GM23248 (cell line): ENCODE measurements around the gene EXOG. TPM values are rescaled to one million over a fixed set of nuclear protein-coding genes. Genes with fewer than 3 reads are reported as not detected.

Source experiments
- DNase-seq: peaks from one replicate; pipeline ENCODE4 v3.0.0-alpha.2; 2015
- H2AFZ ChIP-seq: fragments of 200-600 bp; sonication (generic); 2 replicates; pipeline ENCODE4 v1.6.1; 2016; ENCODE audit warnings: antibody characterized with exemption
- H3F3A ChIP-seq: fragments of 200-600 bp; sonication (generic); 2 replicates; pipeline ENCODE4 v1.6.1; 2016; ENCODE audit warnings: mild to moderate bottlenecking, antibody characterized with exemption, mixed run types; ENCODE audit not compliant: insufficient read depth
- H3K27ac ChIP-seq: fragments of 200-600 bp; sonication (generic); 2 replicates; pipeline ENCODE4 v1.5.1; 2016; ENCODE audit warnings: mild to moderate bottlenecking
- H3K27me3 ChIP-seq: fragments of 200-600 bp; sonication (generic); replicated peaks from 2 replicates; pipeline ENCODE4 v1.6.1; 2016; ENCODE audit warnings: mild to moderate bottlenecking; ENCODE audit not compliant: insufficient read depth
- H3K36me3 ChIP-seq: fragments of 200-600 bp; sonication (generic); 2 replicates; pipeline ENCODE4 v1.6.1; 2016; ENCODE audit warnings: low read depth, mild to moderate bottlenecking
- H3K4me1 ChIP-seq: fragments of 200-600 bp; sonication (generic); 2 replicates; pipeline ENCODE4 v1.6.1; 2016; ENCODE audit warnings: mild to moderate bottlenecking; ENCODE audit not compliant: insufficient read depth
- H3K4me2 ChIP-seq: fragments of 200-600 bp; sonication (generic); one replicate; pipeline ENCODE4 v1.6.1; 2016; ENCODE audit warnings: mild to moderate bottlenecking; ENCODE audit not compliant: unreplicated experiment
- H3K4me3 ChIP-seq: fragments of 200-600 bp; sonication (generic); 2 replicates; pipeline ENCODE4 v1.5.1; 2016; ENCODE audit warnings: mild to moderate bottlenecking
- H3K79me2 ChIP-seq: fragments of 200-600 bp; sonication (generic); 2 replicates; pipeline ENCODE4 v1.6.1; 2016; ENCODE audit warnings: mild to moderate bottlenecking; ENCODE audit not compliant: insufficient read depth
- H3K9ac ChIP-seq: fragments of 200-600 bp; sonication (generic); 2 replicates; pipeline ENCODE4 v1.6.1; 2016; ENCODE audit warnings: mild to moderate bottlenecking
- H3K9me2 ChIP-seq: fragments of 200-600 bp; sonication (generic); 2 replicates; pipeline ENCODE4 v1.6.1; 2016; ENCODE audit warnings: mixed run types, mild to moderate bottlenecking, moderate library complexity; ENCODE audit not compliant: insufficient read depth
- H3K9me3 ChIP-seq: fragments of 200-600 bp; sonication (generic); one replicate; pipeline ENCODE4 v1.6.1; 2017; ENCODE audit warnings: low read depth
- H4K20me1 ChIP-seq: fragments of 200-600 bp; sonication (generic); 2 replicates; pipeline ENCODE4 v1.6.0; 2016; ENCODE audit not compliant: insufficient read depth
- EZH2 ChIP-seq: fragments of 200-600 bp; sonication (generic); IDR thresholded peaks from 2 replicates; pipeline ENCODE4 v1.6.1; 2018; ENCODE audit warnings: antibody characterized with exemption, mild to moderate bottlenecking; ENCODE audit not compliant: insufficient read depth, poor library complexity, severe bottlenecking
- EZH2phosphoT487 ChIP-seq: fragments of 200-600 bp; sonication (generic); IDR thresholded peaks from 2 replicates; pipeline ENCODE4 v1.6.1; 2018; ENCODE audit warnings: antibody characterized with exemption, moderate library complexity, mild to moderate bottlenecking, low read depth; ENCODE audit not compliant: insufficient read depth
- WGBS, 2 experiments: methylation state at CpG; one replicate each; pipeline ENCODE4 v1.1.6; 2015 to 2017; ENCODE audit warnings: low lambda C conversion rate in 2 of 2, low coverage in 1 of 2; ENCODE audit errors: missing lambda C conversion rate in 2 of 2; 5-methylcytosine and 5-hydroxymethylcytosine counted together
- in situ Hi-C: fragments of 300-500 bp; cut with MboI; formaldehyde crosslinking; loops from 2 replicates; pipeline ENCODE4 v1.15.0; 2020
- polyA plus RNA-seq: library from polyadenylated mRNA; unstranded; fragments of >200 nt; fragmentation: Nextera tagmentation; extraction: Ambion mirVana; gene quantifications from 2 replicates; pipeline ENCODE4 v1.2.1, GENCODE V29; 2016
- total RNA-seq: library from RNA; depleted of rRNA; stranded (reverse); fragments of >200 nt; shearing (Covaris generic); gene quantifications from 2 replicates; pipeline ENCODE4 v1.2.3, GENCODE V29; 2014

EXOG gene
- total and polyA plus RNA-seq, 2 experiments from 2014 or later: 6.4 to 8.2 TPM

- Histone ChIP-seq H3F3A (no peaks in the 10 kb centered on the region), H3K4me3 (no peak overlapping the region), H3K4me2 (no peak overlapping the region), H3K27me3 (no peaks in the 10 kb centered on the region), H3K9me3 (no peaks in the 10 kb centered on the region), H3K27ac (no peak overlapping the region), H3K36me3 (no peaks in the 10 kb centered on the region), H2AFZ (no peak overlapping the region), H3K9ac (no peak overlapping the region), H4K20me1 (no peaks in the 10 kb centered on the region), H3K79me2 (no peaks in the 10 kb centered on the region), H3K9me2 (no peaks in the 10 kb centered on the region), H3K4me1 (no peaks in the 10 kb centered on the region)
- in situ Hi-C loops: no loop called here
- WGBS, 2 experiments: 61 to 63% methylated on average over 9 of the region's 9 CpGs
- no peak for DNase-seq
- TF ChIP-seq EZH2: no peak
- TF ChIP-seq EZH2phosphoT487: no peak
These were observed 52.9 kb downstream of the EXOG start for GRCh38 chr3:38549082-38549481.

DNA sequence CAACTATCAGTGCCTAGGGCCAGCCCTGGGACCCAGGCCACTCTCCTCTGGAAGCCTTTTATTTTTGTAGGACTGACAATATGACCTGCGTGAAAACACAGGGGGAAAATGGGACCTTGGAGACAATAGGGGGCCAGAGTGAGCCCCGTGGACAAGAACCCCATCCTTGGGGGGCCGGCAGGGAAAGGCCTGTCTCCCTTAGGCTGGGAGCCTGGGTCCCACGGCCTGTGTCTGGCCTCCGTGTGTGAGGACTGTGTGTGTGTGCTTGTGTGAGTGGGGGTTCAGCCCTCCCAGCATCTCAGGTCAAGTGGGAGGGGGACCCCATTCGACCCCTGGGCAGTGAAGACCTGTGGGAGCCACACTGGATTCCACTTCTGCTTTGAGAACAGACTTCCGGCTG, 53.3 kb downstream of the EXOG start:
- DNase-seq: no peak
- Histone ChIP-seq H3K9ac (no peak overlapping the region), H3K4me2 (no peak overlapping the region), H3K27me3 (no peaks in the 10 kb centered on the region), H3K4me1 (no peaks in the 10 kb centered on the region), H3K79me2 (no peaks in the 10 kb centered on the region), H3K9me3 (no peaks in the 10 kb centered on the region), H3K4me3 (no peak overlapping the region), H3F3A (no peaks in the 10 kb centered on the region), H3K27ac (no peak overlapping the region), H4K20me1 (no peaks in the 10 kb centered on the region), H2AFZ (no peak overlapping the region), H3K36me3 (no peaks in the 10 kb centered on the region), H3K9me2 (no peaks in the 10 kb centered on the region)
- 38 to 43% methylated on average over 7 of the region's 7 CpGs for WGBS, 2 experiments
- TF ChIP-seq EZH2 (no peak), EZH2phosphoT487 (no peak)
- in situ Hi-C loops: no loop called here

GRCh38 chr3:38549957-38550840, 54.1 kb downstream of the EXOG start:
- no peak overlapping the region for H2AFZ ChIP-seq
- no peak overlapping the region for H3K4me3 ChIP-seq
- no peaks in the 10 kb centered on the region for H3K9me3 ChIP-seq
- in situ Hi-C loops: no loop called here
- no peaks in the 10 kb centered on the region for H3K9me2 ChIP-seq
- no peaks in the 10 kb centered on the region for H4K20me1 ChIP-seq
- no peaks in the 10 kb centered on the region for H3K27me3 ChIP-seq
- WGBS, 2 experiments: 78 to 82% methylated on average over 27 to 33 of the region's 33 CpGs
- H3K79me2 ChIP-seq: no peaks in the 10 kb centered on the region
- no peaks in the 10 kb centered on the region for H3K4me1 ChIP-seq
- no peaks in the 10 kb centered on the region for H3F3A ChIP-seq
- no peak for DNase-seq
- TF ChIP-seq EZH2phosphoT487 (no peak), EZH2 (no peak)
- no peak overlapping the region for H3K4me2 ChIP-seq
- no peak overlapping the region for H3K9ac ChIP-seq
- no peak overlapping the region for H3K27ac ChIP-seq
- no peaks in the 10 kb centered on the region for H3K36me3 ChIP-seq

DNA sequence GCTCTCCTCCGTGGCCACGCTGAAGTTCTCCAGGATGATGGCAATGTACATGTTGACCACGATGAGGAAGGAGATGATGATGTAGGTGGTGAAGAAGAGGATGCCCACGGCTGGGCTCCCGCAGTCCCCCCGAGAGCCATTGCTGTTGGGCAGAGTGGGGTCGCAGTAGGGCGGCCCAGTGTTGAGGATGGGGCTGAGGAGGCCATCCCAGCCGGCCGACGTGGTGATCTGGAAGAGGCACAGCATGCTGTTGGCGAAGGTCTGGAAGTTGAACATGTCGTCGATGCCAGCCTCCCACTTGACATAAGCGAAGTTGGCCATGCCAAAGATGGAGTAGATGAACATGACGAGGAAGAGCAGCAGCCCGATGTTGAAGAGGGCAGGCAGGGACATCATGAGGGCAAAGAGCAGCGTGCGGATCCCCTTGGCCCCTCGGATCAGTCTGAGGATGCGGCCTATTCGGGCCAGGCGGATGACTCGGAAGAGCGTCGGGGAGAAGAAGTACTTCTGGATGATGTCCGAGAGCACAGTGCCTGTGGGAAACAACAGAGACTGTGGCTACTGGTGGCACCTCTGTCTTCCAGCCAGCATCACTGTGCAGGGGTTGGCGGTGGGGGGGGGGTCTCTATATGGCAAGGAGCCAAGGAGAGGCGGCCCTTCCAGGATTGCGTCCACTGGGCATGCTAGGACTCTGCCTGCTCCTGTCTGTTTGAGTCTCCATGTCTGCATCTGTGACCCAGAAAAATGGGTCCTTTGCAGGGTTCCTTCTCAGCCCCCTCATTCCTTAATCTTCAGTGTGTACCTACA, 55.1 kb downstream of the EXOG start:
- Histone ChIP-seq H3K79me2 (no peaks in the 10 kb centered on the region), H3K27me3 (0 out of 2 replicates have a peak, but pooled peaks cover 6% of the 10 kb centered on the region), H4K20me1 (no peaks in the 10 kb centered on the region), H3K36me3 (no peaks in the 10 kb centered on the region), H3K4me1 (no peaks in the 10 kb centered on the region), H2AFZ (no peak overlapping the region), H3K9ac (no peak overlapping the region), H3K9me2 (no peaks in the 10 kb centered on the region), H3K27ac (no peak overlapping the region), H3F3A (no peaks in the 10 kb centered on the region), H3K9me3 (no peaks in the 10 kb centered on the region), H3K4me2 (no peak overlapping the region), H3K4me3 (no peak overlapping the region)
- in situ Hi-C loops: no loop called here
- TF ChIP-seq EZH2phosphoT487: no peak
- TF ChIP-seq EZH2: no peak
- 74 to 84% methylated on average over 23 to 30 of the region's 30 CpGs for WGBS, 2 experiments
- no peak for DNase-seq
